Hindlimb muscle (tissue), 1 donor: ENCODE data around the gene UBR4. TPM values are rescaled to one million over a fixed set of nuclear protein-coding genes. Genes with fewer than 3 reads are reported as not detected.

Experiments
- DNase-seq: peaks from one replicate; pipeline ENCODE4 v3.0.0-alpha.2; 2013
- polyA plus RNA-seq: library from polyadenylated mRNA; unstranded; fragments of 120-200 nt; gene quantifications from one replicate; pipeline ENCODE4 v1.2.1, GENCODE V29; 2013; ENCODE audit not compliant: insufficient read length

UBR4 gene
- polyA plus RNA-seq, 1 donor = 98.1 TPM

GRCh38 chr1:19034721-19035120 lies 175.3 kb downstream of the UBR4 start:
- no peak for DNase-seq

- DNase-seq = no peak
Measured at GRCh38 chr1:19033926-19034680, 176.0 kb downstream of the UBR4 start.

- DNase-seq = no peak
Measured at GRCh38 chr1:19033515-19033839, 176.6 kb downstream of the UBR4 start.

- no peak for DNase-seq
Measured at GRCh38 chr1:19032701-19033514, 177.2 kb downstream of the UBR4 start.

- no peak for DNase-seq
Measured at GRCh38 chr1:19032413-19032695, 177.7 kb downstream of the UBR4 start.

- no peak for DNase-seq
Measured at GRCh38 chr1:19029191-19030085, 180.6 kb downstream of the UBR4 start.

- no peak for DNase-seq
Measured at GRCh38 chr1:19028546-19029129, 181.4 kb downstream of the UBR4 start.

GRCh38 chr1:19028110-19028509 lies 182.0 kb downstream of the UBR4 start:
- no peak for DNase-seq

Other genes with a start within 250 kb of the UBR4 start
- gene EMC1, start 41.3 kb upstream of the UBR4 start, polyA plus RNA-seq = 41.5 TPM
- 29.1 TPM for gene MRTO4, start 41.5 kb upstream of the UBR4 start, polyA plus RNA-seq
- 1.6 TPM for gene AKR7A3, start 78.5 kb upstream of the UBR4 start, polyA plus RNA-seq
- gene AKR7A2, start 101.9 kb upstream of the UBR4 start, polyA plus RNA-seq = 53.2 TPM
- 13.1 TPM for gene SLC66A1, start 102.1 kb upstream of the UBR4 start, polyA plus RNA-seq